GM13976 (cell line): ENCODE measurements around the gene GPR84.

Source experiments
- DNase-seq: peaks from one replicate; pipeline ENCODE4 v3.0.0; 2012; ENCODE audit warnings: low spot score
- CTCF ChIP-seq: IDR thresholded peaks from 2 replicates; pipeline ENCODE4 v1.5.1; 2012; ENCODE audit warnings: borderline replicate concordance, mild to moderate bottlenecking; ENCODE audit not compliant: insufficient read depth; ENCODE audit errors: extremely low read depth, missing control alignments, control extremely low read depth
- in situ Hi-C: fragments of 300-500 bp; cut with MboI; formaldehyde crosslinking; loops from one replicate; pipeline ENCODE4 v1.12.0; 2022; ENCODE audit warnings: low sequenced_read_pairs, mixed read lengths, inconsistent platforms; ENCODE audit not compliant: unreplicated experiment

GPR84 gene

DNA sequence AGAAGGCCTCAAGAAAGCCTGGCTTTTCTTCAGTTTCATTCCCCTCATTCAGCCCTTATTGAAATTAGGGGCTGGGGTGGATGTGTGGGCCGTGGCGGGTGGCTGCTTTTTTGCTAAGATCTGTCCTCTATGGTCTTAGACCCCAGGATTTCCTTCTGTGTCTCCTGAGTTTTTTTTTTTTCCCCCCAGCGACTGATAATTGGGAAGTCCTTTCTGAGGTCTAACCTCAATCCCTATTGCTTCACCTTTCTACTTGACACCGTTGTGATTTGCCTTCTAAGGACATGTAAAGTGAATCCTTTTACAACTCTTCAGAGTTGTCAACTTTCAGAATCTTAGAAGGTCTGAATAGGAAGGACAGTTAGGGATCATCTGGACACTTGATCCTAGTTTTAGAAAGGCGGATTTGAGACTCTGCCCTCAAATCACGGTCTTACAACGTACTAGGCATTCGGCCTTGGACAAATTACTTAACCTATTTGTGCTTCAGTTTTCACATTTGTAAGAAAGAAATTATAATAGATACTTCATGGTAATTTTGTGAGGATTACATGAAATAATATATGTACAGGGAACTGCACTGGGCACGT is 4.4 kb downstream of the GPR84 start:
- no peak for DNase-seq
- in situ Hi-C loops = loop anchor here (10.0 kb wide), 1 partner anchor 65 kb away; no protein-coding TSS in a partner anchor
- TF ChIP-seq CTCF = no peak

DNA sequence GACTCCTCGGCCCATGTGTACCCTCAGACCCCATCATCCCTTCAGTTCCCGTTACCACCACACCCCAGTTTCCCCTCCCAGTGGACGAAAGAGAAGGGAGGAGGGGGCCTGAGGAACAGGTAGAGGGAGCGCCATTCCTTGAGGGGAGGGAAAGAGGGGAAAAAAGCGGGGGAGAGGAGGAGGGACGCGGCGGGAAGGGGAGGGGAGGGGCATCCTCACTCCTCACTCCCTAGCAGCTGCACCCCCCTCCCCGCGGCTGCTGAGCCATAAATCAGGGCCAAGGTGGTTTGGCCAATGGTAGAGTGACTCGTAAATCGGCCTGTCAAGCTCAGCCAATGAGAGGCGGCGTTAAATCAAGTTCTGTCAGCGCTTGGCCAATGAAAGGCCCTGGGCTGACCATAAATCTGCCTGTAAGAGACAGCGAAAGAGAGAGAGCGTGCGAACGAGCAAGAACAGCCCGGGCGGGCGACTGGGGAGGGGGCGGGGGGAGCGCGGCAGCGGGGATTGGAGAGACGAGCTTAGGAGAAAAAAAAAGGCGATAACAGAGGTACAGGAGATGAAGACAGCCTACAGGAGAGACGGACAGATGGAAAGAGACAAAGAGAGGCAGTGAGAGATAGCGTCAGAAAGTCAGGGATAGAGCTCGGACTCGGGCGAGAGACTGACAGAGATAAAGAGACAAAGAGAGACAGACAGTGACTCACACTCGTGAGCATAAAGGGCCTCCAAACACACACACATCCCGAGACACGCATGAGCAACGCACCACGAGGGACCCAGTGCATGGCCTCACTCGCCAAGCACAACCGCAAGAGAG is 5.1 kb downstream of the GPR84 start:
- TF ChIP-seq CTCF = no peak
- in situ Hi-C loops = no loop called here
- DNase-seq = peak; percentile 95

GRCh38 chr12:54358191-54358944 is 5.9 kb downstream of the GPR84 start:
- in situ Hi-C loops = no loop called here
- TF ChIP-seq CTCF = no peak
- peak; percentile 75 for DNase-seq

- TF ChIP-seq CTCF = no peak
- DNase-seq = no peak
- in situ Hi-C loops = no loop called here
These were observed 6.6 kb downstream of the GPR84 start for GRCh38 chr12:54357506-54358190.

DNA sequence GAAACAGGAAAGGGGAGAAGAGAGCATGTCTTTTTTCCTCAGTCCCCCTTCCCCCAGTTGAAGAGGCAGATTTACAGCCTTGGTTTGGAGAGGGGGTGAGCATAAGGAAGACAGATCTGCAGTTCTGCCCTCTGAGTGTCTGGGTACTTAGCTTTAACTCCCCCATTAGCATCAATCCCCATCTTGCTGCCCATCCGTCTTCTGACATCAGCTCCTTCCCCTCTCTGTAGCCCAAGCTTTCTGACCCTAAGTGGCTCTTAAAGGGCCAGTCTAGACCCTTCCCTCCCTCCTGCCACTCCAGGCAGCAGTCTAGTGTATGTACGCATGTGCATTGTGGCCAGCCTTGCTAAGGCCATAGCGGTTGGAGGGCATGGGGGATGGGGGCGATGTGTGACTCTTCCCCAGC is 7.3 kb downstream of the GPR84 start:
- no peak for TF ChIP-seq CTCF
- no peak for DNase-seq
- in situ Hi-C loops = no loop called here

- in situ Hi-C loops = no loop called here
- TF ChIP-seq CTCF = no peak
- DNase-seq = no peak
These were observed 8.1 kb downstream of the GPR84 start for GRCh38 chr12:54356228-54356627.
